Myocyte (in vitro differentiated cells): ENCODE data around the gene HYAL1. TPM values are rescaled to one million over a fixed set of nuclear protein-coding genes. Genes with fewer than 3 reads are reported as not detected.
"Not testable (repeated sequence)": the region's sequence is repeated elsewhere in the genome, so short reads cannot be mapped to it uniquely, and the experiment has no call there.

ENCODE experiments used
- DNase-seq: peaks from one replicate; pipeline ENCODE4 v3.0.0-alpha.2; 2012; ENCODE audit warnings: low read depth
- total RNA-seq: library from RNA; depleted of rRNA; stranded (reverse); fragments of >200 nt; gene quantifications from 2 replicates; pipeline ENCODE4 v1.2.3, GENCODE V29; 2014

The HYAL1 gene
- total RNA-seq, 1 donor from 2014 or later, result 0.56 TPM

DNA sequence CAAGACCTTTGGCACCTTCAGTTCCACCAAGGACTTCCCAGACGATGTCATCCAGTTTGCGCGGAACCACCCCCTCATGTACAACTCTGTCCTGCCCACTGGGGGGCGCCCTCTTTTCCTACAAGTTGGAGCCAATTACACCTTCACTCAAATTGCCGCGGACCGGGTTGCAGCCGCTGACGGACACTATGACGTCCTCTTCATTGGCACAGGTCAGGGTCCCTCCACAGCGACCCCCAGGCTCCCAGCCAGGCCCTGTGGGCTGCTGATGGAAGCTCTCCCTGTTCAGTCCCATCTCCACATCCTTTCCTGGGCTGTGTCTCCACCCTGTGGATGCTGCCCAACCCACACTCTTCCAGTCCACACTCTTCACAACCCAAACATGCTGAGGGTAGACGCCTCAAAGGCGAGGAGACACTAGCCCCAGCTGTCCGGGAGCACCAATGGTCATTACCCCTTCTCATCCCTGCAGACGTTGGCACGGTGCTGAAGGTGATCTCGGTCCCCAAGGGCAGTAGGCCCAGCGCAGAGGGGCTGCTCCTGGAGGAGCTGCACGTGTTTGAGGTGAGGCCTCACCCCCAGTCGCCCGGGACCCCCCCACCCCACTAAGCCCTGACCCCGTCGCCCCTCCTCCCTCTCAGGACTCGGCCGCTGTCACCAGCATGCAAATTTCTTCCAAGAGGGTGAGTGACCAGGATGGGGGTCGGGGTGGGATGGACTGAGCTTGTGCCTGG is 28.8 kb downstream of the HYAL1 start:
- DNase-seq, result no peak

DNA sequence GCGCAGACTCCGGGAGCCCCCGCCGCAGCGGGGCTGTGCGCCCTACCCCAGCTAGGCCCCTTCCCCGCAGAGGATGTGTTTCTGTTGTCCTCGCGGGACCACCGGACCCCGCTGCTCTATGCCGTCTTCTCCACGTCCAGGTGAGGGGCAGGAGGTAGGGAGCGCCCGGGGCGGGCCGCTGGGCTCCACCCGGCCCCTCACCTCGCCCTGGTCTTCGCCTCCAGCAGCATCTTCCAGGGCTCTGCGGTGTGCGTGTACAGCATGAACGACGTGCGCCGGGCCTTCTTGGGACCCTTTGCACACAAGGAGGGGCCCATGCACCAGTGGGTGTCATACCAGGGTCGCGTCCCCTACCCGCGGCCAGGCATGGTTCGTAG is 29.7 kb downstream of the HYAL1 start:
- DNase-seq, result no peak

DNA sequence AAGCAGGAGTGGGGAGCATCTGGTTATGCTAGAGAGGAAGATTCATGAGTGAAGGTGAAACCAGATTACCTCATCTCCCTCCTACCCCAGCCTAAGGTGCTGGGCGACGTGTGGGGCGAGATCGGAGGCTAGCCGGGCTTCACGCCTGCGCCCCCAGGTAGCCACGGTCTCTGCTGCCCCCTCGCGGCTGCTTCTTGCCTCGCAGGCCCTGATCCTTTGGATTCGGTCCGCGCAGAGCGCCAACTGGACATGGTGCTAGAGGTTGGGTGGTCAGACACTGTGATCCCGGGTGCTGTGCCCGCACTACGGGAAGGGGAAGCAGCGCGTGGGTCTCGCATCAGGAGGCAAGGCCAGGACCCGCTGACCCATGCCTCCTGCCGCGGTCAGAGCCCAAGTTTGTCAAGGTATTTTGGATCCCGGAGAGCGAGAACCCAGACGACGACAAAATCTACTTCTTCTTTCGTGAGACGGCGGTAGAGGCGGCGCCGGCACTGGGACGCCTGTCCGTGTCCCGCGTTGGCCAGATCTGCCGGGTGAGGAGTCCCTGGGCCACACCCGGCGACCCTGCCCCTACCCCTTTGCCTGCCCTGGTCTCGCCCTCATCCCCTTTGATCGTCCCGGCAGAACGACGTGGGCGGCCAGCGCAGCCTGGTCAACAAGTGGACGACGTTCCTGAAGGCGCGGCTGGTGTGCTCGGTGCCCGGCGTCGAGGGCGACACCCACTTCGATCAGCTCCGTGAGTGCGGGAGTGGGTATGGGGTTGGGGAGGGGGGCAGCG is 30.3 kb downstream of the HYAL1 start:
- DNase-seq, result peak; percentile 77

- DNase-seq, result not testable (repeated sequence)
These were observed 30.9 kb downstream of the HYAL1 start for GRCh38 chr3:50272538-50272910.

- no peak for DNase-seq
These were observed 31.9 kb downstream of the HYAL1 start for GRCh38 chr3:50271314-50271936.

DNA sequence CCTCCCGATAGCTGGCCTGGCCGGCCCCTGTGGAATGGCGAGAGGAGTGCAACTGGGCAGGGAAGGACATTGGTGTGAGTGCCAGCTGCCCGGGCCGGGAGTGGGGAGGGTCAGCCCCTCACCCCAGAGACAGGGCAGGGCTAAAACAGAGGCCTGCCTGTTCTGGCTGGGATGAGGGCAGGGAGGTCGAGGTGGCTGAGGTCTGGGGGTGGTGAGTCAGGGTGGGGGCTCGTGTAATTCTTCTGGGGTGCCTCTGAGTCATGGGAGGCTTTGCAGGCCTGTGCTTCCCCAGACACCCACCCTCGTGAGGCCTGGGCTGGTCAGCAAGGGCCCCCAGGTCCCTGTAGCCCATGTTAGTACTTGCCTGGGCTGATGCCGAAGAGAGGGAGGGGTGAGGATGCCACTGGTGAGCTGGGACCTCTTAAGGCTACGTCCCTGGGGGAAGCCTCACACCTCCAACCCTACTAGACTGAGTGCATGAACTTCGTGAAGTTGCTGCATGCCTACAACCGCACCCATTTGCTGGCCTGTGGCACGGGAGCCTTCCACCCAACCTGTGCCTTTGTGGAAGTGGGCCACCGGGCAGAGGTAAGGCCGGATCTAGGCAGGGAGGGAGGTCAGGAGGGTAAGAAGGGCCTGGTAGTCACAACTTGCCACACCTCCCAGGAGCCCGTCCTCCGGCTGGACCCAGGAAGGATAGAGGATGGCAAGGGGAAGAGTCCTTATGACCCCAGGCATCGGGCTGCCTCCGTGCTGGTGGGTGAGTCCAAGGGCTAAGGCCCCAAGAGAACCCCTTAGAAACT is 32.8 kb downstream of the HYAL1 start:
- DNase-seq, result peak; percentile 51

GRCh38 chr3:50269977-50270413 is 33.4 kb downstream of the HYAL1 start:
- DNase-seq, result peak; percentile 67

DNA sequence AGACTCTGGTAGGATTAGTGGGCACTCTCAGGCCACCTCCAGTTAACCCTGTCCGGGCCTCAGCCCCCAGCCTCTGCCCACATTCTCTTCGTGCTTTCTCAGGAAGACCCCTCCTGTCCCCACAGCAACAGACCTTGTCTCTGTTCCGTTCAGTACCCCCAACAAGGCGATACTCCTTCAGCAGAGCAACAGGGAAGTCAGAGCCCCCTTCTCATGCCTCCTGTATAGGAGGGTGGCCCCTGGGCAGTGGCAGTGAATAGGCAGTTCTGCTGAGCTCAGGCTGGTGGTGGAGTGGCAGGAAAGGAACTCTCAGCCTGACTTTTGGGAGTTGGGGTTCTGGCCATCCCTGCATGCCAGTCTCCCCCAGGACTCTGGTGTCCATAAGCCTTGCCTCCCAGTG is 33.9 kb downstream of the HYAL1 start:
- no peak for DNase-seq

DNA sequence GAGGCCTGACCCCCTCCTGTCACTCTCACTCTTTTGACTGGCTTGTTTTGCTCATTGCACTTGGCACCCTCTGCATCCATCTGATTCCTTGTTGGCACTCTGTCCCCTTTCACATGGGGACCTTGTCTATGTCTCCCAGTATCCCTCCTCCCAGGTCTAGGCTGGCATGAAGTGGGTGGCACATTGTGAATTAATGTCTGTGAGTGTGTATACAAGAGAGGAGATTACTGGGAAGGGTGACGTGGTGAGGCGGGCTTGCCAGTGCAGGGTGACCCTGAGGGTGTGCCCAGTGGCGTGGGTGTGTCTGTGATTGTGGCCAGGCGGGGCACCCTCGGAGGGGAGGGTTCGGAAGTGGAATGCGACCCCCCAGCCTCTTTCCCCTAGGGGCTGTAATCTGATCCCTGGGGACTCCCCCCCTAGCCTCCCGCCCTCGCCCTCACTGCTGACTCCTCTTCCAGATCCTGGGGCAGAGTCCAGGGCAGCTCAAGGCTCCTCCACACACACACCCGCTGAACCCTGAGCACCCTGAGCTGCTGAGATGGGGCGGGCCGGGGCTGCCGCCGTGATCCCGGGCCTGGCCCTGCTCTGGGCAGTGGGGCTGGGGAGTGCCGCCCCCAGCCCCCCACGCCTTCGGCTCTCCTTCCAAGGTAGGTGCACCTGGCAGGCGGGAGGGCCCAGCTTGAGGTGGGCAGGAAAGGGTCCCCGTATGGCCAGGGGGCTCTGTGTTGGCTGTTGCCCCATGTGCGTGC is 34.5 kb downstream of the HYAL1 start, which contains the start of gene SEMA3B:
Gene SEMA3B (plus strand): TSS at position 445 of the 749 bp plus-strand sequence. CDS start 94 bp downstream, at position 539.
- peak; percentile 65 for DNase-seq

DNA sequence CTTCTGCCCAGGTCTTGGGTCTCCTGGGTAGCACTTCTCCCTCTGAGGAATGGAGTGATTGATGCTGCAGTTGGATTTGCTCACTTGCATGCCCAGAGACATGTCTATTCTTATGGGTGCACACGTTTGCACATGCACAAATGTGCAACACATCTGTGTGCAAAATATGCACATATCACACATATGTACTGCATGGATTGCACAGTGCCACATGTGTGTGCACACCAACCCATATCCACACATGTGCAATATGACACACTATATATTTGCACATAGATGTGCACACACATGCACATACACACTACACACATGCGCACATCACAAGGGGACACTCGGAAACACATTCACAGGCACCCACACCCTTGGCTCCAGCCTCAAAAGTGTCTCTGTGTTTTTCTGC is 35.1 kb downstream of the HYAL1 start:
- no peak for DNase-seq

- peak; percentile 69 for DNase-seq
These were observed 36.0 kb downstream of the HYAL1 start for GRCh38 chr3:50267280-50267913.

DNA sequence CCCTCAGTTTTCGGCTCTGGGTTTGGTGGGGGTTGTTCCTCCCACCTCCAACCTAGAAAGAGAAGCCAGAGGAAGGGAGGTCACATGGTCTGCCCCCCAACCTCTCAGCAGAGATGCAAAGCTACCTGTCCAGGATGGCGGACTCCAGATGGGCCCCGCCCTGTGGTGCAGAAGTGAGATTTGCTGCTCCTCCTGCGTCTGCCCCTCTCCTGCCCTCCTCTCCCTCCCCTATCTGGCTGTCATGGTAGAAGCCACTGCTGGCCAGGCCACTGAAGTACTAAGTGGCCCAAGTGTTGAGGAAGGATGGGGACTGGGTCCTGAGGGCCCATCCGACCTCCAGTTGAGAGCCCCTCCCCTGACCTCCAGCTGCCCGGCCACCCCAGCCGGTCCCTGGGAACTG is 36.5 kb downstream of the HYAL1 start:
- DNase-seq, result no peak

DNA sequence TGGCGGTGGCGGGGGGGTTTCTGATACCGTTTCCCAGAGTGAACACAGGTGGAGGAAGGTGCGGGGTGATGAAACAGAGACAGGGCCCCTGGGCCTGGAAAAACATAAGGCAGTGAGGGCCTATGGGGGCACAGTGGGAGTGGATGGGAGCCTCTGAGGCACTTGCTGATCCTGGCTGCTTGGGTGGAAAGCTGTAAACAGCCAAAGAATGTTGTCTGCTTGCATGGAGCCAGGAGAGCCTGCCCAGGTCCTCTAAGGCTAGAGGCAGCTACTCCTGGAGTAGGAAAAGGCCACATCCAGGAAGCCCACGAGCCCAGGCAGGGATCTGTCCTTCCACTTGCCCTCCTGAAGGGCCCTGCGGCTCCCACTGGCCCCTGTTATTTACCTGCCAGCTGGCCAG is 37.4 kb downstream of the HYAL1 start:
- no peak for DNase-seq

DNA sequence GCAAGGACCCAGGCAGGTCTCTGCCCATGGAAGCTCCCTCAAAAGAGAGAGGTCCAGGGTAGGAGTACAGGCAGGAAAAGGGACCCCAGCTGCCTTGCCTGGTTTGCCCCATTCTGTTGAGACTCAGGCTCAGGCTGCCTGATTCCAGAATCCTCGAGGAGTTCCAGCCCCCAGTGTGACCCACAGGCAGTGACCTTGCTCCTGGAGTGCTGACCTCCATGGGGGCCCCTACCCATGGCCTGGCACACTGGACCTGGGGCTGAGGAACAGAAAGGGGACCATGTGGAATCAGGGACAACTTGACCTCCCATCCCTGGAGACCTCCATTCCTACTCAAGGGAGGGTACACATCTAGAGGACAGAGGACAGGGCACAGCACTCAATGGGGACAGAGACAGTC is 37.8 kb downstream of the HYAL1 start:
- DNase-seq, result no peak

DNA sequence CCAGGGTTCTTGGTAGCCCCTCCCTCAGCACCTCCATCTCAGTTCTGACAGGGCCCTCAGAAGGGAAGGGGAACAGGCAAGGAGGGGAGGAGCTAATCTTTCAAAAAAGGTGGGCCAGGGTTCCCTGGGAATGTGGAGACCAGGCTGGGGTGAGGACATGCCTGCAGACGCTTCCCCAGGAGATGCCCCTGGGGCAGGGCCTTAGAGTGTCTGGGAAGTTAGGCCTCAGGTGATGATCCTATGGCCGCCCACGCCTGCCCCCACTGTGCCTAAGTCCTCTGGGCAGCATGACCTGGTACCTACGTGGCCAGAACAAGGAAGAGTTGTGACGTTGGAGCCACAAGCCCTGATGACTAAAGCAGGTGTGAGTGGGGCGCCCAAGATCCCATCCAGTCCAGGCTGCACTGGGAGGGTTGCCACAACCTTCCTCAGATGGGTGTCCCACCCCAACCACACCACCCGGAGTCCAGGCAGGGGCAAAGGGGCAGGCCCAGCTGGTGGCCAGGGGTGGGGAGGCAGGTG is 38.3 kb downstream of the HYAL1 start:
- peak; percentile 58 for DNase-seq

- peak; percentile 93 for DNase-seq
These were observed 38.9 kb downstream of the HYAL1 start for GRCh38 chr3:50264383-50264963.

DNA sequence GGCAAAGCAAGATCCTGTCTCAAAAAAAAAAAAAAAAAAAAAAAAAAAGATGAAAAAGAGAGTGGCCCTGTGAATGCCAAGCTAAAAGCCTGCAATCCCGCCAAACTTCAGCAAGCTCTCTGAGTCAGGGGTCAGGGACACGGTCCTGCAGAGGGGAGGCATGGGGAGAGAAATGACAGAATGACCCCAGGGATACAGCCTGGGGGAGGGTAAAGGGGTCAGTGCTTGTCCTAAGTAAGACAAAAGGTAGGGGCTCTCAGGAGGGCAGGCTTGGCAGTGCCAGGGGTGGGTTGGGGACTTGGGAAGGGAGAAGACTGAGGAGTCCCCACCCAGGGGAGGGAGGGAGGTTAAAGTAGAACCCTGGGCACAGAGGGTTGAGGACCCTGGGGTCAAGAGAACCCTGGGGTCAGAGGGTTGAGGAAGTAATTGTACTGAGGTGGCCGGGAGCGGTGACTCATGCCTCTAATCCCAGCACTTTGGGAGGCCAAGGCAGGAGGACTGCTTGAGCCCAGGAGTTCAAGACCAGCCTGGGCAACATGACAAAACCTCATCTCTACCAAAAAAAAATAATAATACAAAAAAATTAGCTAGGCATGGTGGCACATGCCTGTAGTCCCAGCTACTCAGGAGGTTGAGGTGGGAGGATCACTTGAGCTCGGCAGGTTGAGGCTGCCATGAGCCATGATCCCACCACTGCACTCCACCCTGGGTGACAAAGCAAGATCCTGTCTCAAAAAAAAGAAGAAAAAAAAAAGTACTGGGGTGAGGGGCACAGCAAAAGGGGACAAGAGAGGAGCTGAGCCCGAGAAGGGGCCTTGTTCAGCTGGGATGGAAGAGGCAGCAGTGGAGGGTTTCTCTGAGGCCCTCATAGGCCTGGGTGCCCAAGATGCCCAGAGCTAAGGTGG is 39.6 kb downstream of the HYAL1 start:
- DNase-seq, result no peak

GRCh38 chr3:50262778-50263177 is 40.6 kb downstream of the HYAL1 start:
- no peak for DNase-seq
